GM12892 (cell line): ENCODE results near the gene SMARCAL1.

Experiments
- DNase-seq: peaks from one replicate; pipeline ENCODE4 v3.0.0; 2011; ENCODE audit not compliant: insufficient read length
- FAIRE-seq: peaks from 2 replicates; lab custom pipeline; 2011; peaks lifted over from hg19 to GRCh38; lab: Jason Lieb, UNC
- POLR2A ChIP-seq: IDR thresholded peaks from 2 replicates; pipeline ENCODE4 v1.6.1; 2011; ENCODE audit warnings: low read depth, low read length, control low read depth
- POLR2AphosphoS5 ChIP-seq: IDR thresholded peaks from 2 replicates; pipeline ENCODE4 v1.6.1; 2011; ENCODE audit warnings: low read depth, low read length, control low read depth
- TAF1 ChIP-seq: IDR thresholded peaks from 2 replicates; pipeline ENCODE4 v1.6.1; 2011; ENCODE audit warnings: low read depth, mild to moderate bottlenecking, control low read depth, low read length, borderline replicate concordance

SMARCAL1 gene

GRCh38 chr2:216420367-216421101 is 8.2 kb downstream of the SMARCAL1 start:
- FAIRE-seq (no peak), DNase-seq (no peak)
- TF ChIP-seq TAF1 (no peak), POLR2AphosphoS5 (no peak), POLR2A (no peak)

DNA sequence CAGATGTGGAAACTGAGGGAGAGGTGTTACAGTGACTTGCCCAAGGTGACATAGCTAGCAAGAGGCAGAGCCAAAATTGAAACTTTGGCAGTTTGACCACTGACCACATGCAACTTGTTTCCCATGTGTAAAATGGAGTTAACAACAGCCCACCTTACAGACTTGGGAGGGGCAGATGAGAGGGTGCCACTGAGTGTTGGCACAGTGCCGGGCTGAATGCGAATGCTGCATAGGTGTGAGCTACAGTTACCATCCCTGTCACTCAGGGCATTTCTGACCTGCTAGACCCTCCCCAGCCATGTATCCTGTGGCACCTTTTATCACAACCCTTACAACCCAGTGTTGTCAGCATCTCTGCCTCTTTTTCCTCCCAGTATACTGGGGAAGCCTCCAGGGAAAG is 10.8 kb downstream of the SMARCAL1 start:
- TF ChIP-seq POLR2A, result no peak
- TF ChIP-seq TAF1, result no peak
- TF ChIP-seq POLR2AphosphoS5, result no peak
- FAIRE-seq (no peak), DNase-seq (no peak)

DNA sequence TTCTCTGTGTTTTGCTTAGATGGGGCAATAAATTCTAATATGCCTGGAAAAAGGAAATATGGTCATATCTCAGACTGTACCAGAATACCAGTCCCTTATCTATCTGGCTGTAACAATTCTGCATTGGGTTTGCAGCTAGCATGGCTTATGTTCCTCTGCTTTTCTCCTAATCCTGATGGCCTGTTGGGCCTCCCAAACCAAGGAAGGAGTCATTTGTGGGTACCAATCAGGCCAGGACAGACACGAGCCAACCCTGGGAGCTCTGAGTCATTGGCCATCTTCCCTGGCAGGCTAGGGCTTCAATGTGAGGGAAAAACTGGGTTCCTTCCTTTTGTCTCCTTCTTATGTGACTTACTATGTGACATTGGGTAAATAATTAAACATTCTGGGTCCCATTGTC is 12.0 kb downstream of the SMARCAL1 start:
- TF ChIP-seq TAF1, result no peak
- no peak for TF ChIP-seq POLR2AphosphoS5
- no peak for TF ChIP-seq POLR2A
- FAIRE-seq (no peak), DNase-seq (no peak)

DNA sequence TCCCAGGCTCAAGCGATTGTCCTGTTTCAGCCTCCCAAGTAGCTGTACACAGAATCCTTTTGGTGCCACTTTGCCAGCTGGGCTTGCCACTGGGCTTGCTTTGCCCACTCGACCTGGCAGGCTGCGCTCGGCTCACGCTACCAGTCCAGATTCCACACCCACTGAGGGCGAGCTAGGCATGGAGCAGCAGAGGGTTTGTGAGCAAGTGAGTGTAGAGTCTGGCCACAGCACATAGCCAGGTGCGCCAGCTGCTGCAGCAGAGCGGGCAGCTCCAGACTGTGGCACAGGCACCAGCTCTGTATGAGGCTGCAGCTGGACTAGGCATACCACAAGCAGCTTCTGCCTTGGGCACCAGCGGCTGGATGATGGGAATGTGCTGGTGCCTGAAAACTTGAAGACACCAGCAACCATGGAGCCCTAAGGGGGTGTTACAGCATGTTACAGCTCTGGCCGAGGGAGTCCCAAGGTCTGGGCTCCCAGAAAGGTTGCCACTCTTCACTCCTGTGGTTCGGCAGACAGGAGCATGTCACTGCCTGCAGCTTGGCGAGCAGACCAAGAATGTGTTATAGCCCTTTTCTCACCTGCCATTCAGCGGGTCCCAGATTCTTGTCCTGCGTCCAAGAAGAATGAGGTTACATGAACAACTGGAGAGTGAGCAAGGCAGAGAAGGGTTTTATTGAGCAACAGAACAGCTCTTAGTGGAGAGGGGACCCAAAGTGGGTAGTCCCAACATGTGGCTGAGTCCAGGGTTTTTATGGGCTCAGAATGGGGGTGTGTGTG is 12.9 kb downstream of the SMARCAL1 start:
- no peak for TF ChIP-seq POLR2AphosphoS5
- TF ChIP-seq POLR2A, result no peak
- no peak for TF ChIP-seq TAF1
- FAIRE-seq (no peak), DNase-seq (no peak)

DNA sequence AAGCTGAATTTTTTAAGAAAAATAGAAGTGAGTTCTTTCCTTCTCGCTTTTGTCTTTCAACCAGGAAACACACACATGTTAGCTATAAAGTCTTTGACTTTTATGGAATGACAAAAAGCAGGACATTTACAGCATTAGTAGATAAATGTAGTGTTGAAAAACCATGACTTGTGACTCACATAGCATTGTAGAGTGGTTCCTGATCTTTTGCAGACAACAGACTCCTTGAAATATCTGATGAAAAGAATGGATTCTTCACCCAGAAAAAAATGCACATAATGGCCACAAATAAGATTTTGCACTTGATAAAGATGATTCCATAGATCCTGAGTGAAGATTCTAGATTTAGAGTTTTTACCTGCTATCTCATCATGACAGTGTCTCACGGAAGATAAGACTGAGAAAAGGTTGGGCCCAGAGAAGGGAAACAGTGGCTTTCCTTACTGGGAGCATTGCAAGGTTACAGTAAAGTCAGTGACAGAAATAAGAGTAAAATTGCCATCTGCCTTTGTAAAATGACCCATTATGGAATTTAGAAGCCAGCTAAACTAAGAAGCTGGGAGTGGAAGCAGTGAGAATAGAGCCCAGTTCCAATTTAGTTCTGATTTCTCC is 14.0 kb downstream of the SMARCAL1 start:
- TF ChIP-seq POLR2A (no peak), POLR2AphosphoS5 (no peak), TAF1 (no peak)
- no peak for DNase-seq
- no peak for FAIRE-seq

- FAIRE-seq (no peak), DNase-seq (no peak)
- TF ChIP-seq POLR2AphosphoS5 (no peak), POLR2A (no peak), TAF1 (no peak)
Observed at GRCh38 chr2:216426938-216427337, 14.7 kb downstream of the SMARCAL1 start.

- no peak for TF ChIP-seq TAF1
- TF ChIP-seq POLR2AphosphoS5, result no peak
- TF ChIP-seq POLR2A, result no peak
- DNase-seq (no peak), FAIRE-seq (no peak)
Observed at GRCh38 chr2:216428618-216429350, 16.5 kb downstream of the SMARCAL1 start.

GRCh38 chr2:216429428-216429827 is 17.1 kb downstream of the SMARCAL1 start:
- no peak for TF ChIP-seq POLR2AphosphoS5
- no peak for TF ChIP-seq TAF1
- TF ChIP-seq POLR2A, result no peak
- no peak for DNase-seq
- no peak for FAIRE-seq

- no peak for DNase-seq
- no peak for FAIRE-seq
- TF ChIP-seq TAF1, result no peak
- TF ChIP-seq POLR2AphosphoS5, result no peak
- no peak for TF ChIP-seq POLR2A
Observed at GRCh38 chr2:216430811-216431530, 18.7 kb downstream of the SMARCAL1 start.

- FAIRE-seq (no peak), DNase-seq (no peak)
- TF ChIP-seq TAF1 (no peak), POLR2A (no peak), POLR2AphosphoS5 (no peak)
Observed at GRCh38 chr2:216431531-216431856, 19.2 kb downstream of the SMARCAL1 start.

GRCh38 chr2:216436383-216436782 is 24.1 kb downstream of the SMARCAL1 start:
- no peak for TF ChIP-seq POLR2A
- no peak for TF ChIP-seq POLR2AphosphoS5
- TF ChIP-seq TAF1, result no peak
- DNase-seq, result no peak
- FAIRE-seq, result no peak
